Astrocyte (in vitro differentiated cells and primary cell): ENCODE data around the gene DET1.
"Not testable (repeated sequence)": the region's sequence is repeated elsewhere in the genome, so short reads cannot be mapped to it uniquely, and the experiment has no call there.

ENCODE experiments used
- CTCF ChIP-seq: IDR thresholded peaks from 2 replicates; pipeline ENCODE4 v1.5.1; 2011; ENCODE audit warnings: low read depth, mild to moderate bottlenecking, inconsistent platforms, low read length, moderate library complexity; ENCODE audit not compliant: insufficient read depth
- EZH2 ChIP-seq: IDR thresholded peaks from 2 replicates; pipeline ENCODE4 v1.6.1; 2012; ENCODE audit warnings: mild to moderate bottlenecking, low read length, inconsistent platforms; ENCODE audit not compliant: insufficient read depth

- not testable (repeated sequence) for TF ChIP-seq CTCF, EZH2
Measured at GRCh38 chr15:88559565-88559964, 13.1 kb upstream of the DET1 start.
